HG03025 (cell line): Measurements from ENCODE around the gene DAGLA.

ENCODE experiments used
- ATAC-seq: cut with Tn5 transposase; IDR thresholded peaks from one replicate; pipeline ENCODE4 v1.9.1; 2021; ENCODE audit warnings: mild to moderate bottlenecking, moderate library complexity; ENCODE audit not compliant: unreplicated experiment, low FRiP score

Gene DAGLA

DNA sequence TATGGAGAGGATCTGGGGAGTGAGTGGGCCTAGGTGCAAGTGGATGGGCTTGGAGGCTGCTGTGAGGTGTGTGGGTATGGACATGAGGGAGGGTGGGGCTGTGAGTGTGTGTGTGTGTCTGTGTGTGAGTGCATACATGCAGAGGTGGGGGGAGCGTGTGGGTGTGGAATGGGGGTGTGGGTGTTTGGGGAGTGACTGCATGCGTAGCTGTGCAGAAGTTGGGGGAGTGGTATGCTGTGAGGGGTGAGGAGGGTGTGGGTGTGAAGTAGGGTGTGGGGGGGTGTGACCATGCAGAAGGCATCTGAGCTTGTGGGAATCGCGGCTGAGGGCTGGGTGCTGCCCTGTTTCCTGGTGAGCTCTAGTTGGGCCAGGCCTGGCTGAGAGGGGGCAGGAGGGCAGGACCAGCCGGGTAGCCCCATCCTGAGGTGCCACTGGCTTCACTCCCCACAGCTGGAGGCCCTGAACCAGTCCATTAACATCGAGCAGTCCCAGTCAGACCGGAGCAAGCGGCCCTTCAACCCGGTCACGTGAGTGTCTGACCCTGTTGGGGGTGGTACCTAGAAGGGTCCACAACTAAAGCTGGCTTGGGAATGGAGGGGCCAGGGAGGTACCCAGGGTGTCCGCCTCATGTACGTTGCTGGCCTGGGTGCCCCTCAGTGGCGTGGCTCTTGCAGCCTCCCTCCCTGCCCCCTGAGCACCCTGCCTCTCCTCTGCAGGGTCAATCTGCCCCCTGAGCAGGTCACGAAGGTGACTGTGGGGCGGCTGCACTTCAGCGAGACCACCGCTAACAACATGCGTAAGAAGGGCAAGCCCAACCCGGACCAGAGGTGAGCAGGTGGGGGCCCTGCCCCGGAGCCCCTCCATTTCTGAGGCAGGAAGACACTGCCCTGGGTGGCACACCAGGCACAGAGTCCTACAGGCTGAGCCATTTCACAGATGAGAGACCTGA is 95.7 kb downstream of the DAGLA start:
- ATAC-seq, result no peak

DNA sequence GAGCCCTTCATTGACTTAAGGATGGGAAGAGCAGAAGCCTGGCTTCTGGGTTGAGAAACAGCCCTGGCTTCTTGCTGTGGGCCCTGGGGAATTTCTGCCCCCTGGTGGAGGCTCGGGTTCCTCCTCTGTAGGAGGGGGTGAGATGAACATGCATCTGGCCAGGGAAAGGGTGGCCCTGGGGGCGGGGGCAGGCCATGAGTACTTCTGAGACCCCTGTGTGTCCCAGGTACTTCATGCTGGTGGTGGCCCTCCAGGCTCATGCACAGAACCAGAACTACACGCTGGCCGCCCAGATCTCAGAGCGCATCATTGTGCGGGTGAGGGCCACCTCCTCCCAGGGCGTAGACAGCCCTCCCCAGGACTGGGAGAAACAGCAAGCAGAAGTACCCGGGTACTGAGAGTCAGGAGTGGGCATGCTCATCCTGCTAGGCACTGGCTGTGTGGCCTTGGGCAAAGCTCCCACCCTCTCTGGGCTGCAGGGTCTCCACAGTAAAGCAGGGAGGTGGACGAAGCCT is 96.4 kb downstream of the DAGLA start:
- no peak for ATAC-seq

DNA sequence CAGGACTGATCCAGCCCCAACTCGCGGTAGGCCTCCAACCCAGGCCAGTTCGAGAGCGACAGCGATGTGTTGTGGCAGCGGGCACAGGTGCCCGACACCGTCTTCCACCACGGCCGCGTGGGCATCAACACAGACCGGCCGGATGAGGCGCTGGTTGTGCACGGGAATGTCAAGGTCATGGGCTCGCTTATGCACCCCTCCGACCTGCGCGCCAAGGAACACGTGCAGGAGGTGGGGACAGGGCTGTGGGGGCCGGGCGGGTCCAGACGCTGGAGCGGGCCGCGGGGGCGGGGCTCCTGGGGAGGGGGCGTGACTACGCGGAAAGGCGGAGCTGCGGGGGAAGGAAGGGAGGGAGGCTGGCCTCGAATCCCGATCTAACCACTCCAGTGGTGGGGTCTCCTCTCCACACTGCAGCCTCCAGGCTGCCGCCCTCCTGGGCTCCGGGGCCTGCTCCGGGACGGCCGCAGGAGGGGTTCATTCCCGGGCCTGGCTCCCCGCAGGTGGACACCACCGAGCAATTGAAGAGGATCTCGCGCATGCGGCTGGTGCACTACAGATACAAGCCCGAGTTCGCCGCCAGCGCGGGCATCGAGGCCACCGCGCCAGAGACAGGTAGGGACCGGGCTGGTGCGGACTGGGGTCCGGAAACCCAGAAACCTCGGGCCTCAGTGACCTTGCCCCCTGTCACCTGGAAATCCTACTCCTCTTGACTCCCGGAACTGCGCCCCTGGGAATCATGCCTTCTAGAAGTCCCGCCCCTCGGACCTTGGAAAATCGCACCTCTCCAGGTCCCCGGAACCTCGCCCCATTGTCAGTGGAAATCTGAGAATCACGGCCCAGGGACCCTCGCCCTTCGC is 97.3 kb downstream of the DAGLA start:
- ATAC-seq, result no peak

DNA sequence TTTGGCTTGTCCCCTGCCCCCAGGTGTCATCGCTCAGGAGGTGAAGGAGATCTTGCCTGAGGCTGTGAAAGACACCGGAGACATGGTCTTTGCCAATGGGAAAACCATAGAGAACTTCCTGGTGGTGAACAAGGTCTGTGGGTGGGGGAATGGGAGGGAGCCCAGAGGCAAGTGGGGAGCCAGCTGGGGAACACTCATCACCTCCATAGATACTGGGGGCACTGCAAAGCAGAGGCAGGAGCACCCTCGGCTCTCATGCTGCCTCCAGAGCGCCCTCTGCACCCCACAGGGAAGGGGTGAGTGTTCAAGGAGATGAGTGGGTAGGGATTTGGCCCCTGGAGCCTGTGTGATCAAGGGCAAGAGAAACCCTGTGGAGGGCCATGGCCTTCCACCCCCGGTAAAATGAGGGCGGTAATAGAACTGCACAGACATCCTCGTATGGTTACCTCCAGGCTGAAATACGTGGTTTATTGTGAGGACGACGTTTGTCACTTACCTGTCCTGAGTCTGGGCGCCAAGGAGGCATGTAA is 98.2 kb downstream of the DAGLA start:
- ATAC-seq, result no peak

DNA sequence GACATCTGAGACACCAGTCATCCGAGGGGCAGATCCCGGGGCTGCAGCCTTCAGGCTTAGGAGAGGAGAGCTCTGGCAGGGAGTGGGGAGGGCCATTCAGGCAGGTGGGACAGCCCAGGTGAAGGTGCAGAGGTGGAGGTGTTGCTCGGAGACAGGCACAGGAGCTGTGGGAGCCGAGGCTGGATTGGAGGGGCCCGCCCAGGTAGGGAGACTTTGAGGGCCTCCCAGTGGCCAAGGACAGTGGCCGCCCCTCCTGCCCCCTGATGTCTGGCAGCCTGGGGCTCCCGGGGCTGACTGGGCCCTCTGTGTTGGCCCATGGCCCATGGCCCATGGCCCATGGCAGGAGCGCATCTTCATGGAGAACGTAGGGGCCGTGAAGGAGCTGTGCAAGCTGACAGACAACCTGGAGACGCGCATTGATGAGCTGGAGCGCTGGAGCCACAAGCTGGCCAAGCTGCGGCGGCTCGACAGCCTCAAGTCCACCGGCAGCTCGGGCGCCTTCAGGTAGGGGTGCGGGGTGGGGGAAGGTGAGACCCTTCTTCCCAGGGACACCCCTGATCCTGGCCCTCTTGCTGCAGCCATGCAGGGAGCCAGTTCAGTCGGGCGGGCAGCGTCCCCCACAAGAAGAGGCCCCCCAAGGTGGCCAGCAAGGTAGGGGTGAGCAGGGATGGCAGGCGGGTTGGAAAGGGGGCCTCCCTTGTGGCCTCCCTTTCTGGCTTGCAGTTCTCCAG is 98.9 kb downstream of the DAGLA start:
- no peak for ATAC-seq

DNA sequence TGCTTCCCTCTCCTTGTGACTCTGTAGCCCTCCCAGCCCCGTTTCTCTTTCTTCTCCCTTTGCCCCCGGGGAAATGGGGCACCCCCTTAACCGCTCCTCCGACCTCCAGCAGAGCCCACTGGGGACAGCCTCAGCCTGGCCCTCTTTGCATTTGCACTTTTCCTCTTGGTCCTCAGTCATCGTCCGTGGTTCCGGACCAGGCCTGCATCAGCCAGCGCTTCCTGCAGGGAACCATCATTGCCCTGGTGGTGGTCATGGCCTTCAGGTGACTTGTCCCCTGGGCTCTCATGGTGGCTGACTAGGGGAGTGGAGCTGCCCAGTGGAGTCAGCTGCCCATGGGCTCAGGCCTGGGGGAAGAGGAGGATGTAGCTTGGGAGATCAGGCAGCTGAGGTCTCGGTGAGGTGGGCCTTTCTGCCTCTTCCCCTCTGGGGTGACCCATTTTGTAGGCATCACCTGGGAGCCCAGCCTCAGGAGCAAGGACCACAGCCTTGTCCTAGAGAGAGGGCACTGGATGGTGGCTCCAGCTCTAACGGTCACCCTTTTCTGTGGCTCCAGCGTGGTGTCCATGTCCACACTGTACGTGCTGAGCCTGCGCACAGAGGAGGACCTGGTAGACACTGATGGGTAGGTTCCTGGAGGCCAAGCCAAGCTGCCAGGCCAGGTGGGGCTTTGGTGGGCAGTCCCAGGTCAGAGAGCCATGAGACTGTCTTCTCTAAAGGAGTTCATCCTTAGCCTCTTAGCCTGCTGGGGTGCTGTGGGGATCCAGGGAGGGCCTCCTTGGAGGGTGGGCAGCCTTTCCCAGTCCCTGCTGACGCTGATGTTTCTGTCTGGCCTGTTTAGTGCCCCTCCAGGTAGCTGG is 99.7 kb downstream of the DAGLA start:
- ATAC-seq, result no peak

DNA sequence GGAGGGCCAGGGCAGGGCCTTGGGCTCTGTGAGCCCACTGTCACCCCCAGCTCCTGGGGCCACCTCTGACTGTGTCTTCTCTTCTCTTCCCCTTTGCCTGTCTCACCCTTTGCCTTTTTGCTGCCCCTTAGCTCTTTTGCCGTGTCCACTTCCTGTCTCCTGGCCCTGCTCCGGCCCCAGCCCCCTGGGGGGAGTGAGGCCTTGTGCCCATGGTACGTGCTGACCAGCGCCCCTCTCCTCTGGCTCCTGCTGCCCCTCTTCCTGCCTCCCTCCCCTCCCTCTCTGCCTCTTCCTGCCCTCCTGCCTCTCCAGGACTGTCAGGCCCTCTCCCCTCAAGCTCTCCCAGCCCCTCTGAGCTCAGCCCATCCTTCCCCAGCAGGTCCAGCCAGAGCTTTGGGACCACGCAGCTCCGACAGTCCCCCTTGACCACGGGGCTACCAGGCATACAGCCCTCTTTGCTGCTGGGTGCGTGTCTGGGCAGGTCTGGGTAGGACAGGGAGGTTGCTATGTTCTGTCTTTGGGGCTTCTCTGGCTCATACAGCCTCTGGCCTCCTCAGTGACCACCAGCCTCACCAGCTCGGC is 100.5 kb downstream of the DAGLA start:
- ATAC-seq, result no peak

DNA sequence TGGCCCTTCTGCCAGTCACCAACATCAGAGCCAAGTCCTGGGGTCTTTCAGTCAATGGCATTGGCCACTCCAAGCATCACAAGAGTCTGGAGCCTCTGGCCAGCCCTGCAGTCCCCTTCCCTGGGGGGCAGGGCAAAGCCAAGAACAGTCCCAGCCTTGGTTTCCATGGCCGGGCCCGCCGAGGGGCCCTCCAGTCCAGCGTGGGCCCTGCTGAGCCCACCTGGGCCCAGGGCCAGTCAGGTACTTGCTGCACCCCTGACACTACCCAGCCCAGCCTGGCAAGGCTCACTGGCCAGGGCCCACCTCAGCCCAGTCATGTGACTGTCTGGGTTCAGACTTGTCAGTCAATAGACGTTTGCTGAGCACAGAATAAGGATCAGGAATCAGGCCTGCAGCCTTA is 101.4 kb downstream of the DAGLA start:
- ATAC-seq, result no peak

DNA sequence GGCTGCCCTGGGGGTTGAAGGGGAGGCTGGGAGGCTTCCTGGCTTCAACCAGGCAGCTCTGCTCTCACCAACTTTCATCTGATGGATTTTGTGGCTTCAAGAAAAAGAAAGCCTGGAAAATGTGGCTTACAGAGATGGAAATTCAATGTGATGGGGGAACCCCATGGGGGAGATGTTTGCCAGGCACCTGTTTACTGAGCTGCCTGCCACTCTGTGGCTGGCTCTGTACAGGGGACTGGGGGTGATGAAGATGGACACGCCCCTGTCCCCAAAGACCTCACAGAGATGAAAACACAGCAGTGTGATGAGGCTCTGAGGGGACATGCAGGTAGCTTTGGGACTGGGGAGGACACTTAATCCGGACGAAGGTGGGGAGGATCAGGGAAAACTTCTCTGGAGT is 102.1 kb downstream of the DAGLA start:
- ATAC-seq, result no peak

DNA sequence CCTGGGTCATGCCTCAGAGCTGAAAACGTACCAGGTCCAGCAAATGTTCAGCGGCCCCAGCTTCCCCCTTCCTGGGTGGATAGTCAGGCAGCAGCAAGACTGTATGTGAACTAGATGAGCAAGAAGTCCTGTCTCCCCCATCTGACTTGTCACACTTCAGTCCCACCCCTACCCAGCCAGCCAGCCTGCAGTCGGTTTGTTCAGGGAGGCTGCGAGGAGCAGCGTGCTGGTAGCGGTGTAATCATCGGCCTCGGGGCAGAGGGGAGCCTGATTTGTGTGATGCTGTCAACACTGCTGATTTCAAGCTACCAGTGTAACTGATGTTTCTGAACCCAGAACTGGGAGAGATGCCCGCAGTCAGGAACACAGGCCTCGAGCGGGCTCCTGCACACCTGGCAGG is 102.7 kb downstream of the DAGLA start:
- no peak for ATAC-seq

DNA sequence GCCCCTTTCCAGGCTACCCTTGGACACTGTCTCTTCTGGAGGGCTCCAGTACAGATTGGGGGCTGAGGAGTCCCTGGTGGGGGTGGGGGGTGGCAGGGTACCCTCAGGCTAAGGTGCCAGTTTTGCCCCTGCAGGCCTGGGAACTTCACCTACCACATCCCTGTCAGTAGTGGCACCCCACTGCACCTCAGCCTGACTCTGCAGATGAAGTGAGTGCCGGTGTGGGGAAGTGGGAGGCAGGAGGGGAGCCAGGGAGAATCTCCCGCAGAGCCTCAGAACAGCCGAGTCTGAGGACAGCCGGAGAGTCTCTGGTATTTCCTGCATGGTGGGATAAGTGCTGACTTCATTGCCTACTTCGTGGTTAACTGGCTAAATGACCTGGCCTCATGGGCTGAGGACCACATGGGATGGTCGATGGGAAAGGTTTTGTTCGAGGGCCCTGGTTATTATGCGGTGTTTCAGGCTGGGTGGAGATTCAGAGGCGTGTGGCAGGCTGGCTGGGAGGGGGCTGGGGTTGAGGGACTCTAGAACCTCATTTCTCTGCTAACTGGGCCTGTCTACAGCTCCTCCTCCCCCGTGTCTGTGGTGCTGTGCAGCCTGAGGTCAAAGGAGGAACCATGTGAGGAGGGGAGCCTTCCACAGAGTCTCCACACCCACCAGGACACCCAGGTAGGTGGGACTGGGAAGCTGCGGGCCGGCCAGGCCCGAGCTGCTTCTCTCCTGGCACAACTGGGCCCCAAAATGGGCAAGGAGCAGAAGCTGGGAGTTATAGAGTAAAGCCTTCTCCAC is 103.7 kb downstream of the DAGLA start:
- no peak for ATAC-seq

DNA sequence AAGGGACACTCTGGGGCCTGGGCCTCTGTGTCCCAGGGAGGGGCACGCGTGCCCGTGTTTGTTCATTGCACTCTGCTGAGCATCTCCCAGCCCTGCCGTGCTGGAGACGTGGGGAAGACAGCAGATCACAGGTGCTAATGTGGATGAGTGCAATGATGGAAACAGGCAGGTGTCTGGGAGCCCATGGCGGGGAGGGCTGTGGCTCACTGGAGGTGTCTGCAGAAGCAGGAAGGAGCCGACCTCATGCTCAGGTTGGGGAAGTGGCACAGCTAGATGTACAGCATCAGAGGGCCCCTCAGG is 104.3 kb downstream of the DAGLA start:
- no peak for ATAC-seq

DNA sequence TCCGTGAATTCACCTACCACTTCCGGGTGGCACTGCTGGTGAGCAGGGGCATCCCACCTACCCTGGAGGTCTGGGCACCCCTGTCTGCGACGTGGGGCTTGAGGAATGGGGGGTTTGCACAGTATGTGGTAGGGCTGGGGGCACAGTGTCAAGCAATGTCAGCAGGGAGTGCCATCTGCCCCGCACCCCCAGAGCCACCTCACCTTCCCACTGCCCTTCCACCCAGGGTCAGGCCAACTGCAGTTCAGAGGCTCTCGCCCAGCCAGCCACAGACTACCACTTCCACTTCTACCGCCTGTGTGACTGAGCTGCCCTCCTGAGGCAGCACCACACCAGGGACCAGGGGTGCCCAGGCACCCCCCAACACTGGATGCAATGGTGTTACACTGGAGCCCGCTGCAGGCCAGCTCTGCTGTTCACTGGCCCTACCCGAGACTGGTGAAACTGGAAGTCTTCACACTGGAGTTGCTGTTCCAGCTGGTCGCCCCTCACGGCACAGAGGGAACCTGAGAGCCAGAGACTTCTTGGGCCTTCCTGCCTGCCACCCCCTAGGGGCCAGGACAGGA is 105.7 kb downstream of the DAGLA start:
- no peak for ATAC-seq

DNA sequence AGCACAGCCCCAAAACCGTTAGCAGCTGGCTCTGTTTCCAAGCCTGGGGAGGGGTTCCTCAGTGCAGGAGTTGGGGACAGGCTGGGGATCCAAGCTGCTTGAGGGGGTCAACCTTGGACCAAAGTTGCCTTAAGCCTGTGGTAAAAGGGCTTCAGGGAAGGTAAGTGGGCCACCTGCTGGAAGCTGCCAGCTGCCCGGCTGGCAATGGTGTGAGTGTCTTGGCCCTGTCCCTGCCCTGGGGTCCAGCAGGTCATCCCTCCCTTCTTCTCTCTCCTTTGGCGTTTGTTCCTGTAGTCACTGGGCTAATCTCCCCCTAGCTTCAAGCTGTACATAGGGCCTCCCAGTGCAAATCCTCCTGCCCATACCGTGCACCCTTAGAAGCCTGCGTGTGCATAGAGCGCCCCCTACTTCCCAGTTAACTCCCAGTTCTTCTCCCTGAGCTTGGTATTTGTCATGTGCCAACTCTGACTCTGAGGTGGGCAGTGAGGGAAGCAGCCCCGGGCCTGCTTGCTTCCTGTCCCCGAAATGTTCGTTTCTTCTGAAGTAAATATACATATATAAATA is 107.8 kb downstream of the DAGLA start:
- ATAC-seq, result no peak

DNA sequence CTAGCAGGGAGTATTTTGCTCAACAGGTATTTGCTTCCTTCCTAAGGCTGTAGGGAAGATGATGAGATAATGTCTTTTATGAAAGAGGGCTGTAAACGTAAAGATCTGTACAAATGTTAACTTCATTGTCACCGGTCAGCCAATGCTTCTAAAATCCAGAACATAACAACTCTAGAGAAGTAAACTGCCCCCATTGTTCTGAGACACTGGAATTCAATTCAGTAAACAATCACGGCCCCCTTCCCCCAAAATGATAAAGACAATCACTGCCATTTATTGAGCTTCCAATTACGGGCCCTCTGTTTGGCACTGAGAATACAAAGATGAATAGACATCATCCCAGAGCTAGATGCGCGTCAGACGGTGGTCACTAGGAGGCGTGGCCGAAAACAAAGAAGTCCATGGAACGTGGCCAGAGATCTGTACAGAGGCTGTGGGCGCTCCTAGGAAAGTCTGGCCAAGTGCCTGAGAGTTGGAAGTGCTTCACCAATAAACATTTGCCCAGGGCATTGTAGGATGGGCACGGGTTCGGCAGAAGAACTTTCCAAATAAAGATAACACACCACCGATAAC is 111.6 kb downstream of the DAGLA start:
- ATAC-seq, result no peak

DNA sequence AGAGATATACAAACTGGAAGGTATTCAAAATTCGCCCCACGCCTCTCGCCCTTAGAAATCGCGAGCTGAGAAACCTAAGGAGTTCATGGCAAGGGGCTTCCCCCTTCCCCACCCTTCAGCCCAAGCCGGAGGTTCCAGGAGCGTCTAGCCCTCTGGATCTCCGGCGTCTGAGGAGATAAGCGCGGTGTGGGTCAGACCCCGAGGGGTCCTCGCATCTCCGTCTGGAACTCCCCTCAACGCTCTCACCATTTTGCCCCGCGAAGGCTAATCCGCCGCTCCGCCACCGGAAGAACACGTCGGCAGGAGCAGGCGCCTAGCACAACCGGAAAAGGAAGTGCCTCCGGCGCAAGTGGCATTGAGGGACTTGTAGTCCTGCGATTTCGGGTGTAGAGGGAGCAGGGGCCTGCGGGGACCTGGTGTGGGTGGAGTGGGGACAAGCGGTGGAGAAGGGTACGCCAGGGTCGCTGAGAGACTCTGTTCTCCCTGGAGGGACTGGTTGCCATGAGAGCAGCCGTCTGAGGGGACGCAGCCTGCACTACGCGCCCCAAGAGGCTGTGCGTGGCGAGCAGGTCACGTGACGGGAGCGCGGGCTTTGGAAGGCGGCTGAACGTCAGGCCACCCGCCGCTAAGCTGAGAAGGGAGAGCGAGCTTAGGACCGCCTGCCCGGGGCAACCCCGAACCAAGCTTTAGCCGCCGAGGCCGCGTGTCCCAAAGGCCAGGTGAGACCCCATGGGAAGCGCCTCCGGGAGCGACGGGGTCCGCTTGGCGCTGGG is 112.3 kb downstream of the DAGLA start, which contains the start of the genes FEN1 and TMEM258:
FEN1 (plus strand) TSS at position 602 of the 773 bp plus-strand sequence. CDS start 2,451 bp downstream, outside the sequence.
TMEM258 (minus strand) TSS at position 290 of the 773 bp plus-strand sequence; CDS start at position 249, 41 bp downstream.
- ATAC-seq, result peak; percentile 75
